PC-9 (cell line): Measurements from ENCODE around the gene USP24. TPM values are rescaled to one million over a fixed set of nuclear protein-coding genes. Genes with fewer than 3 reads are reported as not detected.

Source experiments
- BruUV-seq: library from RNA; stranded (reverse); fragments of 400-500 nt; replicated peaks from 2 replicates; lab custom pipeline; 2021; lab: Mats Ljungman, UMichigan
- CTCF ChIA-PET: fragments of 300-600 bp; sonication (Branson Sonifier 250); formaldehyde crosslinking; loops from one replicate; lab custom pipeline; 2022; ENCODE audit warnings: antibody characterized with exemption; lab: Charles Lee
- POLR2A ChIA-PET: fragments of 300-600 bp; sonication (Branson Sonifier 250); formaldehyde crosslinking; loops from one replicate; lab custom pipeline; 2022; ENCODE audit warnings: antibody characterized with exemption; ENCODE audit not compliant: unreplicated experiment; lab: Charles Lee
- DNase-seq, 2 experiments: peaks; one replicate each; pipeline versions ENCODE4 v3.0.0 to v3.0.0-alpha.2; 2015 to 2022; ENCODE audit warnings: mixed read lengths in 1 of 2
- H2AFZ ChIP-seq: fragments of 200-600 bp; sonication (generic); 2 replicates; pipeline ENCODE4 v1.8.1; 2017; ENCODE audit warnings: antibody characterized with exemption
- H3F3A ChIP-seq: fragments of 200-600 bp; sonication (generic); 2 replicates; pipeline ENCODE4 v1.8.1; 2017; ENCODE audit warnings: antibody characterized with exemption, mild to moderate bottlenecking, low read depth; ENCODE audit not compliant: insufficient read depth
- H3K27ac ChIP-seq: fragments of 200-600 bp; sonication (generic); 2 replicates; pipeline ENCODE4 v1.6.1; 2016; ENCODE audit warnings: mixed run types
- H3K27me3 ChIP-seq: fragments of 200-600 bp; sonication (generic); 2 replicates; pipeline ENCODE4 v1.6.1; 2016; ENCODE audit warnings: low read depth, mixed run types; ENCODE audit not compliant: insufficient read depth
- H3K36me3 ChIP-seq: fragments of 200-600 bp; sonication (generic); 2 replicates; pipeline ENCODE4 v1.6.1; 2016; ENCODE audit warnings: low read depth, mixed run types
- H3K4me1 ChIP-seq: fragments of 200-600 bp; sonication (generic); replicated peaks from 2 replicates; pipeline ENCODE4 v1.6.1; 2016; ENCODE audit warnings: mixed run types; ENCODE audit not compliant: insufficient read depth
- H3K4me2 ChIP-seq: fragments of 200-600 bp; sonication (generic); 2 replicates; pipeline ENCODE4 v1.6.1; 2017; ENCODE audit warnings: mixed run types
- H3K4me3 ChIP-seq: fragments of 200-600 bp; sonication (generic); 2 replicates; pipeline ENCODE4 v1.6.1; 2016; ENCODE audit warnings: mixed run types
- H3K79me2 ChIP-seq: fragments of 200-600 bp; sonication (generic); 2 replicates; pipeline ENCODE4 v1.6.1; 2017; ENCODE audit warnings: low read depth, mixed run types
- H3K9me2 ChIP-seq: fragments of 200-600 bp; sonication (generic); 2 replicates; pipeline ENCODE4 v1.8.1; 2017; ENCODE audit warnings: mild to moderate bottlenecking; ENCODE audit not compliant: insufficient read depth
- H3K9me3 ChIP-seq: fragments of 200-600 bp; sonication (generic); 2 replicates; pipeline ENCODE4 v1.8.1; 2016; ENCODE audit warnings: low read depth; ENCODE audit not compliant: insufficient read depth
- H4K20me1 ChIP-seq: fragments of 200-600 bp; sonication (generic); 2 replicates; pipeline ENCODE4 v1.8.1; 2017; ENCODE audit not compliant: insufficient read depth
- EZH2 ChIP-seq: fragments of 200-600 bp; sonication (generic); IDR thresholded peaks from 2 replicates; pipeline ENCODE4 v1.8.0; 2017; ENCODE audit warnings: antibody characterized with exemption, low read depth
- intact Hi-C: fragments of 100-400 bp; cut with micrococcal nuclease; formaldehyde crosslinking; loops from one replicate; pipeline ENCODE4 v1.10.0; 2022; ENCODE audit not compliant: unreplicated experiment
- total RNA-seq: library from RNA; stranded (reverse); gene quantifications from 2 replicates; pipeline ENCODE4 v1.2.3, GENCODE V29; 2021
- TF ChIP-seq, protein P1 (sequence below): fragments of 200-600 bp; sonication (generic); conservative IDR thresholded peaks from 2 replicates; pipeline ENCODE4 v1.6.1; 2017; ENCODE audit warnings: mixed run types, antibody characterized with exemption, mild to moderate bottlenecking, moderate library complexity

USP24 gene
- total RNA-seq, 1 experiment from 2014 or later, result 61.0 TPM

- no peaks in the 10 kb centered on the region for H3K36me3 ChIP-seq
- peak overlapping the region; percentile 76 for H2AFZ ChIP-seq
- POLR2A ChIA-PET, result no interaction called here
- CTCF ChIA-PET, result no interaction called here
- no TSS peak for BruUV-seq
- no peak for DNase-seq
- peak overlapping the region; percentile 60 for H3K4me3 ChIP-seq
- TF ChIP-seq, protein P1, sequence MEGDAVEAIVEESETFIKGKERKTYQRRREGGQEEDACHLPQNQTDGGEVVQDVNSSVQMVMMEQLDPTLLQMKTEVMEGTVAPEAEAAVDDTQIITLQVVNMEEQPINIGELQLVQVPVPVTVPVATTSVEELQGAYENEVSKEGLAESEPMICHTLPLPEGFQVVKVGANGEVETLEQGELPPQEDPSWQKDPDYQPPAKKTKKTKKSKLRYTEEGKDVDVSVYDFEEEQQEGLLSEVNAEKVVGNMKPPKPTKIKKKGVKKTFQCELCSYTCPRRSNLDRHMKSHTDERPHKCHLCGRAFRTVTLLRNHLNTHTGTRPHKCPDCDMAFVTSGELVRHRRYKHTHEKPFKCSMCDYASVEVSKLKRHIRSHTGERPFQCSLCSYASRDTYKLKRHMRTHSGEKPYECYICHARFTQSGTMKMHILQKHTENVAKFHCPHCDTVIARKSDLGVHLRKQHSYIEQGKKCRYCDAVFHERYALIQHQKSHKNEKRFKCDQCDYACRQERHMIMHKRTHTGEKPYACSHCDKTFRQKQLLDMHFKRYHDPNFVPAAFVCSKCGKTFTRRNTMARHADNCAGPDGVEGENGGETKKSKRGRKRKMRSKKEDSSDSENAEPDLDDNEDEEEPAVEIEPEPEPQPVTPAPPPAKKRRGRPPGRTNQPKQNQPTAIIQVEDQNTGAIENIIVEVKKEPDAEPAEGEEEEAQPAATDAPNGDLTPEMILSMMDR, result no peak
- no peak for TF ChIP-seq EZH2
- H3K9me2 ChIP-seq, result no peaks in the 10 kb centered on the region
- no peaks in the 10 kb centered on the region for H3K9me3 ChIP-seq
- peaks cover 17% of the 10 kb centered on the region for H3K79me2 ChIP-seq
- H3K27ac ChIP-seq, result no peak overlapping the region
- intact Hi-C loops, result no loop called here
- no peaks in the 10 kb centered on the region; the same call in 1 of the 2 replicates for H3F3A ChIP-seq
- H3K27me3 ChIP-seq, result no peaks in the 10 kb centered on the region
- peak overlapping the region; percentile 85 for H3K4me2 ChIP-seq
- peaks cover 35% of the 10 kb centered on the region for H3K4me1 ChIP-seq
- no peaks in the 10 kb centered on the region for H4K20me1 ChIP-seq
Observed at GRCh38 chr1:55038974-55039341, 176.2 kb downstream of the USP24 start.

- intact Hi-C loops, result no loop called here
- Histone ChIP-seq H3K4me3 (no peak overlapping the region), H3K9me3 (no peaks in the 10 kb centered on the region), H3K4me1 (peaks cover 35% of the 10 kb centered on the region), H3K9me2 (no peaks in the 10 kb centered on the region), H3K27ac (no peak overlapping the region), H3K36me3 (no peaks in the 10 kb centered on the region), H3K4me2 (peak overlapping the region; percentile 85), H3F3A (no peaks in the 10 kb centered on the region; the same call in 1 of the 2 replicates), H4K20me1 (no peaks in the 10 kb centered on the region), H3K79me2 (peaks cover 17% of the 10 kb centered on the region), H2AFZ (no peak overlapping the region), H3K27me3 (0 out of 2 replicates have a peak, but pooled peaks cover 2% of the 10 kb centered on the region)
- no peak for DNase-seq
- BruUV-seq, result no TSS peak
- ChIA-PET POLR2A (no interaction called here), CTCF (no interaction called here)
- no peak for TF ChIP-seq EZH2
- TF ChIP-seq, protein P1, result no peak
Observed at GRCh38 chr1:55038552-55038838, 176.7 kb downstream of the USP24 start.

GRCh38 chr1:55037733-55038551 is 177.2 kb downstream of the USP24 start:
- no peak overlapping the region for H3K4me2 ChIP-seq
- ChIA-PET CTCF (no interaction called here), POLR2A (no interaction called here)
- H2AFZ ChIP-seq, result no peak overlapping the region
- H3K9me3 ChIP-seq, result no peaks in the 10 kb centered on the region
- H3K4me3 ChIP-seq, result no peak overlapping the region
- intact Hi-C loops, result no loop called here
- H3K27me3 ChIP-seq, result 0 out of 2 replicates have a peak, but pooled peaks cover 4% of the 10 kb centered on the region
- H3K9me2 ChIP-seq, result no peaks in the 10 kb centered on the region
- DNase-seq, result no peak
- no peaks in the 10 kb centered on the region; the same call in 1 of the 2 replicates for H3F3A ChIP-seq
- H3K4me1 ChIP-seq, result peaks cover 35% of the 10 kb centered on the region
- no peaks in the 10 kb centered on the region for H4K20me1 ChIP-seq
- peaks cover 17% of the 10 kb centered on the region for H3K79me2 ChIP-seq
- no peaks in the 10 kb centered on the region for H3K36me3 ChIP-seq
- BruUV-seq, result no TSS peak
- TF ChIP-seq EZH2, result no peak
- no peak overlapping the region for H3K27ac ChIP-seq
